Hepatocyte (in vitro differentiated cells): ENCODE data around the gene UNC5A.

Experiments used
- EZH2 ChIP-seq: fragments of 200-600 bp; sonication (generic); IDR thresholded peaks from 2 replicates; pipeline ENCODE4 v1.6.1; 2016; ENCODE audit warnings: antibody characterized with exemption, mild to moderate bottlenecking, borderline replicate concordance
- EZH2phosphoT487 ChIP-seq: fragments of 200-600 bp; sonication (generic); IDR thresholded peaks from one replicate; pipeline ENCODE4 v1.6.1; 2018; ENCODE audit warnings: antibody characterized with exemption, mild to moderate bottlenecking, low read depth, moderate library complexity; ENCODE audit not compliant: unreplicated experiment, severe bottlenecking
- TF ChIP-seq, protein P1 (sequence below): fragments of 200-600 bp; sonication (generic); IDR thresholded peaks from 2 replicates; pipeline ENCODE4 v1.5.1; 2016; ENCODE audit warnings: antibody characterized with exemption, mild to moderate bottlenecking; ENCODE audit not compliant: poor library complexity

DNA sequence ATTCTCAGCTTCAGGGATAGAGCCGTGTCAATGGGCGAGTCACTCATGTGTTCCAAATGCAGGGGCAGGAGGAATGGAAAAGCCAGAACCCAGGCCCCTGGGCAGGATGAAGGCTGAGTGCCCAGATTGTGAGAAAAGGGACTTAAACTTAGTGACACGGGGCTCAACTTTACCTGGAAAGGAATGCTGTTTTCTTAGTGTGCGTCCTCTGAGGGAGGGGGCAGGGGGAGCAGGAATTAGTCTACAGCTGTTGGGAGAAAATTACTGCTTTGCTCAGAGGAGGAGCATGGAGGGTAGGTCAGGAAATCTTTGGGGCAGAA lies 74.2 kb downstream of the UNC5A start:
- no peak for TF ChIP-seq EZH2phosphoT487
- TF ChIP-seq, protein P1, sequence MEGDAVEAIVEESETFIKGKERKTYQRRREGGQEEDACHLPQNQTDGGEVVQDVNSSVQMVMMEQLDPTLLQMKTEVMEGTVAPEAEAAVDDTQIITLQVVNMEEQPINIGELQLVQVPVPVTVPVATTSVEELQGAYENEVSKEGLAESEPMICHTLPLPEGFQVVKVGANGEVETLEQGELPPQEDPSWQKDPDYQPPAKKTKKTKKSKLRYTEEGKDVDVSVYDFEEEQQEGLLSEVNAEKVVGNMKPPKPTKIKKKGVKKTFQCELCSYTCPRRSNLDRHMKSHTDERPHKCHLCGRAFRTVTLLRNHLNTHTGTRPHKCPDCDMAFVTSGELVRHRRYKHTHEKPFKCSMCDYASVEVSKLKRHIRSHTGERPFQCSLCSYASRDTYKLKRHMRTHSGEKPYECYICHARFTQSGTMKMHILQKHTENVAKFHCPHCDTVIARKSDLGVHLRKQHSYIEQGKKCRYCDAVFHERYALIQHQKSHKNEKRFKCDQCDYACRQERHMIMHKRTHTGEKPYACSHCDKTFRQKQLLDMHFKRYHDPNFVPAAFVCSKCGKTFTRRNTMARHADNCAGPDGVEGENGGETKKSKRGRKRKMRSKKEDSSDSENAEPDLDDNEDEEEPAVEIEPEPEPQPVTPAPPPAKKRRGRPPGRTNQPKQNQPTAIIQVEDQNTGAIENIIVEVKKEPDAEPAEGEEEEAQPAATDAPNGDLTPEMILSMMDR: no peak
- TF ChIP-seq EZH2: no peak
